Endothelial cell (in vitro differentiated cells): ENCODE measurements around the gene SGCB. TPM values are rescaled to one million over a fixed set of nuclear protein-coding genes. Genes with fewer than 3 reads are reported as not detected.

Experiments used
- DNase-seq: peaks from one replicate; pipeline ENCODE4 v3.0.0; 2021; ENCODE audit warnings: low spot score
- H3K27ac Mint-ChIP-seq: one replicate; pipeline ENCODE4 v1.8.0; 2021; ENCODE audit warnings: mixed read lengths, inconsistent platforms; ENCODE audit not compliant: unreplicated experiment
- H3K27me3 Mint-ChIP-seq: one replicate; pipeline ENCODE4 v1.8.0; 2021; ENCODE audit warnings: mild to moderate bottlenecking, moderate library complexity, mixed read lengths, inconsistent platforms; ENCODE audit not compliant: unreplicated experiment
- H3K36me3 Mint-ChIP-seq: one replicate; pipeline ENCODE4 v1.8.0; 2021; ENCODE audit warnings: mild to moderate bottlenecking, low read depth, mixed read lengths, inconsistent platforms; ENCODE audit not compliant: unreplicated experiment
- H3K4me1 Mint-ChIP-seq: one replicate; pipeline ENCODE4 v1.8.0; 2021; ENCODE audit warnings: mild to moderate bottlenecking, mixed read lengths, inconsistent platforms; ENCODE audit not compliant: unreplicated experiment
- H3K4me3 Mint-ChIP-seq: one replicate; pipeline ENCODE4 v1.8.0; 2021; ENCODE audit warnings: mild to moderate bottlenecking, mixed read lengths, inconsistent platforms; ENCODE audit not compliant: unreplicated experiment
- H3K9me3 Mint-ChIP-seq: one replicate; pipeline ENCODE4 v1.8.0; 2021; ENCODE audit warnings: mixed read lengths, inconsistent platforms; ENCODE audit not compliant: unreplicated experiment
- CTCF ChIP-seq: fragments of 200-600 bp; sonication (generic); IDR thresholded peaks from one replicate; pipeline ENCODE4 v1.5.0; 2021; ENCODE audit warnings: antibody characterized with exemption; ENCODE audit not compliant: unreplicated experiment
- total RNA-seq: library from RNA; stranded (reverse); fragmentation: NEBNext Ultra II Directional; extraction: Animal tissue kit (Norgen Biotek cat#: 25700); gene quantifications from one replicate; pipeline ENCODE4 v1.2.1, GENCODE V29; 2021; ENCODE audit not compliant: unreplicated experiment

The SGCB gene
- total RNA-seq, 1 donor from 2014 or later = 55.4 TPM

- TF ChIP-seq CTCF = no peak
- Mint-ChIP-seq H3K9me3 (no peaks in the 10 kb centered on the region), H3K4me3 (no peak overlapping the region), H3K27ac (peak overlapping the region; percentile 78), H3K36me3 (peaks cover 41% of the 10 kb centered on the region), H3K4me1 (peaks cover 51% of the 10 kb centered on the region), H3K27me3 (peaks cover 3% of the 10 kb centered on the region)
- DNase-seq = no peak
These were observed 6.1 kb downstream of the SGCB start for GRCh38 chr4:52032005-52032404.

GRCh38 chr4:52028970-52029369, 9.1 kb downstream of the SGCB start:
- Mint-ChIP-seq H3K36me3 (peaks cover 36% of the 10 kb centered on the region), H3K4me1 (peaks cover 38% of the 10 kb centered on the region), H3K4me3 (no peak overlapping the region), H3K27me3 (no peaks in the 10 kb centered on the region), H3K9me3 (peaks cover 5% of the 10 kb centered on the region), H3K27ac (no peak overlapping the region)
- no peak for DNase-seq
- no peak for TF ChIP-seq CTCF

- TF ChIP-seq CTCF = no peak
- Mint-ChIP-seq H3K27me3 (no peaks in the 10 kb centered on the region), H3K4me1 (peaks cover 2% of the 10 kb centered on the region), H3K36me3 (peaks cover 14% of the 10 kb centered on the region), H3K4me3 (no peak within 1 kb of the TSS), H3K27ac (no peak within 1 kb of the TSS), H3K9me3 (peaks cover 3% of the 10 kb centered on the region)
- no peak for DNase-seq
These were observed 18.0 kb downstream of the SGCB start, which contains the start of gene LRRC66 for GRCh38 chr4:52019936-52020657. Gene LRRC66, minus strand, starts transcription at chr4:52020363. Its CDS starts 2,750 bp downstream, at chr4:52017613.

GRCh38 chr4:52017814-52018213, 20.3 kb downstream of the SGCB start:
- Mint-ChIP-seq H3K27ac (no peak overlapping the region), H3K4me3 (no peak overlapping the region), H3K27me3 (peaks cover 2% of the 10 kb centered on the region), H3K36me3 (peaks cover 4% of the 10 kb centered on the region), H3K9me3 (no peaks in the 10 kb centered on the region), H3K4me1 (no peaks in the 10 kb centered on the region)
- TF ChIP-seq CTCF = no peak
- DNase-seq = no peak

- H3K27ac Mint-ChIP-seq = no peak overlapping the region
- H3K27me3 Mint-ChIP-seq = peaks cover 2% of the 10 kb centered on the region
- peaks cover 2% of the 10 kb centered on the region for H3K36me3 Mint-ChIP-seq
- H3K4me1 Mint-ChIP-seq = no peaks in the 10 kb centered on the region
- no peak for TF ChIP-seq CTCF
- no peak overlapping the region for H3K4me3 Mint-ChIP-seq
- DNase-seq = no peak
- H3K9me3 Mint-ChIP-seq = no peaks in the 10 kb centered on the region
These were observed 21.1 kb downstream of the SGCB start for GRCh38 chr4:52016981-52017380.
